IPS-18a (cell line): ENCODE results near the gene TROAP.
"Not testable (repeated sequence)": the region's sequence is repeated elsewhere in the genome, so short reads cannot be mapped to it uniquely, and the experiment has no call there.

Source experiments
- H3K27ac ChIP-seq: one replicate; pipeline ENCODE4 v1.5.1; 2013; ENCODE audit warnings: low read length
- H3K27me3 ChIP-seq: one replicate; pipeline ENCODE4 v1.6.1; 2013; ENCODE audit warnings: mild to moderate bottlenecking, low read length; ENCODE audit not compliant: control insufficient read depth, insufficient read depth
- H3K36me3 ChIP-seq: one replicate; pipeline ENCODE4 v1.6.1; 2013; ENCODE audit warnings: low read depth, low read length; ENCODE audit not compliant: control insufficient read depth
- H3K4me1 ChIP-seq: one replicate; pipeline ENCODE4 v1.6.1; 2013; ENCODE audit warnings: low read depth, low read length; ENCODE audit not compliant: control insufficient read depth
- H3K4me3 ChIP-seq: one replicate; pipeline ENCODE4 v1.5.1; 2013; ENCODE audit warnings: low read length
- H3K9ac ChIP-seq: one replicate; pipeline ENCODE4 v1.6.1; 2013; ENCODE audit warnings: mild to moderate bottlenecking, low read length, moderate library complexity
- H3K9me3 ChIP-seq: one replicate; pipeline ENCODE4 v1.6.1; 2013; ENCODE audit warnings: low read depth, low read length; ENCODE audit not compliant: control insufficient read depth

Gene TROAP

DNA sequence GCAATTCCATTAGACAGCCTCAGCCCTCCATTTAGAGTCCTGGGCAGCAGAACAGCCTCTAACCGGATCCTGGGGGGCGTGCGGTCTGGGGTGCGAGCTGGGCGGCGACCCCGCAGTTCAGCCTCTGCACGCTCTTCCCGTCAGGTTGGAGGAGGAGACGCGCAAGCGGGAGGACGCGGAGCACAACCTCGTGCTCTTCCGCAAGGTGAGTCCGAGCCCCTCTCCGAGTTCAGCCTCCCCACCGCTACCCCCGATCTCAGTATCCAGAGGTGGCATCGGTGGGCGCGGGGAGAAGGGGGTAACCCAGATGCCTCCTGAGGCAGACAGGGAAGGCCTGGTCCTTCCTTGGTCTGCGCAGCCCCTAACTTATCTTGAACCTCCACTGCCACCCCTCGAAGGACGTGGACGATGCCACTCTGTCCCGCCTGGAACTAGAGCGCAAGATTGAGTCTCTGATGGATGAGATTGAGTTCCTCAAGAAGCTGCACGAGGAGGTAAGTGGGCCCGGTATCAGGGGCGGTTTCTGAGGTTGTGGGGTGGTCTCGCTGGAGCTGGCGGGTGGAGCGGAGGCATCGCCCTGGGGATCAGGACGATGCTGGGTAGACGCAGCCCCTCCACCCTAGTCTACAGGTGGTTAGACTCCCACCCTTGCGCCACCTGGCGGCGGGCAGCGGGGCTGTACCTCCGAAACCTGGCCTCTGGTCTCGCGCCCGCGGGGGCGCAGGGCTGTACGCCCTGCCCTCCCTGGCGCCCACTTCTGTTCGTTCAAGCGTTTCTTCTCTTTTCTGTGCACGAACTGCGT lies 26.8 kb upstream of the TROAP start:
- H3K4me1 ChIP-seq = peaks cover 14% of the 10 kb centered on the region
- H3K4me3 ChIP-seq = peak overlapping the region; percentile 46
- H3K36me3 ChIP-seq = no peaks in the 10 kb centered on the region
- H3K9me3 ChIP-seq = no peaks in the 10 kb centered on the region
- H3K9ac ChIP-seq = no peak overlapping the region
- H3K27ac ChIP-seq = no peak overlapping the region
- H3K27me3 ChIP-seq = peaks cover 74% of the 10 kb centered on the region

DNA sequence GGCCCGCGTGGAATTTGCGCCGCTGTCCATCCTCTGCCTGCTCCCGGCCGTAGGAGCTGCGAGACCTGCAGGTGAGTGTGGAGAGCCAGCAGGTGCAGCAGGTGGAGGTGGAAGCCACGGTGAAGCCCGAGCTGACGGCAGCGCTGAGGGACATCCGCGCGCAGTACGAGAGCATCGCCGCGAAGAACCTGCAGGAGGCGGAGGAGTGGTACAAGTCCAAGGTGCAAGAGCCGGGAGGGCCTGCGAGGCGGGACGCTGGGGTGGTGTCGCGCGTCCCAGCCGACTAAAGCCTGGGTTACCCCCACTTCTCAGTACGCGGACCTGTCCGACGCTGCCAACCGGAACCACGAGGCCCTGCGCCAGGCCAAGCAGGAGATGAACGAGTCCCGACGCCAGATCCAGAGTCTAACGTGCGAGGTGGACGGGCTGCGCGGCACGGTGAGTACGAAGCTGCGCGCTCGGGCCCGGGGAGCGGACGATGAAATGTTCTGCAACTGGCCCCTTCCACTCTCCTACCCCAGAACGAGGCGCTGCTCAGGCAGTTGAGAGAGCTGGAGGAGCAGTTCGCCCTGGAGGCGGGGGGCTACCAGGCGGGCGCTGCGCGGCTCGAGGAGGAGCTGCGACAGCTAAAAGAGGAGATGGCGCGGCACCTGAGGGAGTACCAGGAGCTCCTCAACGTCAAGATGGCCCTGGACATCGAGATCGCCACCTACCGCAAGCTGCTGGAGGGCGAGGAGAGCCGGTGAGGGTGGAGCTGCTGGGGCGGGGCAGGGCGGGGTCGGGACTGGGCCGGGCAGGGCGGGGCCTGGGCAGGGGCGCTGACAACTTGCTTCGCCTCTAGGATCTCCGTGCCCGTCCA lies 26.0 kb upstream of the TROAP start:
- no peaks in the 10 kb centered on the region for H3K9me3 ChIP-seq
- peaks cover 75% of the 10 kb centered on the region for H3K27me3 ChIP-seq
- H3K9ac ChIP-seq = no peak overlapping the region
- H3K27ac ChIP-seq = no peak overlapping the region
- peak overlapping the region; percentile 48 for H3K4me3 ChIP-seq
- peaks cover 14% of the 10 kb centered on the region for H3K4me1 ChIP-seq
- no peaks in the 10 kb centered on the region for H3K36me3 ChIP-seq

- H3K27me3 ChIP-seq = peaks cover 69% of the 10 kb centered on the region
- peak overlapping the region; percentile 48 for H3K4me3 ChIP-seq
- H3K9ac ChIP-seq = no peak overlapping the region
- H3K36me3 ChIP-seq = no peaks in the 10 kb centered on the region
- H3K9me3 ChIP-seq = no peaks in the 10 kb centered on the region
- H3K4me1 ChIP-seq = peaks cover 14% of the 10 kb centered on the region
- H3K27ac ChIP-seq = no peak overlapping the region
Measured at GRCh38 chr12:49297695-49298060, 25.4 kb upstream of the TROAP start.

GRCh38 chr12:49298160-49298559 lies 24.9 kb upstream of the TROAP start:
- peaks cover 64% of the 10 kb centered on the region for H3K27me3 ChIP-seq
- no peaks in the 10 kb centered on the region for H3K36me3 ChIP-seq
- H3K9ac ChIP-seq = no peak overlapping the region
- H3K9me3 ChIP-seq = no peaks in the 10 kb centered on the region
- H3K4me3 ChIP-seq = no peak overlapping the region
- no peak overlapping the region for H3K27ac ChIP-seq
- peaks cover 11% of the 10 kb centered on the region for H3K4me1 ChIP-seq

DNA sequence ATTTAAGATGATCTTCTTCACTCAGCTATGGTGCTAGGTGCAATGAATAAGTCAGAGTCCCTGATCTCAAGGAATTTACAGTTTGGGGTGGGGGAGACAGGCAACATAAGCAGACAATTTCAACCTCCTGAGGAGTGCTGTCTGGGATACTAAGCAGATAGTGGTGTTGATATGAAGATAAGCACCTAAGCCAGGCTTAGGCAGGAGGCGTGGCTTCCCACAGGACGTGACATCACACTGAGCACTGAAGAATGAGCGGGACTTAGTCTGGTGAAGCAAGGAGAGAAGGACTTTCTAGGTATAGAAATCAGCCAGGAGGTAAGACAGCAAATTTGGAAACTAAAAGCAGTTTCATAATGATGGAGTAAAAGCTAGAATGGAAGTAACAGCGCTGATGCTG lies 21.3 kb upstream of the TROAP start:
- H3K4me1 ChIP-seq = peaks cover 4% of the 10 kb centered on the region
- H3K27ac ChIP-seq = no peak overlapping the region
- no peak overlapping the region for H3K9ac ChIP-seq
- no peak overlapping the region for H3K4me3 ChIP-seq
- peaks cover 28% of the 10 kb centered on the region for H3K27me3 ChIP-seq
- H3K36me3 ChIP-seq = no peaks in the 10 kb centered on the region
- no peaks in the 10 kb centered on the region for H3K9me3 ChIP-seq

DNA sequence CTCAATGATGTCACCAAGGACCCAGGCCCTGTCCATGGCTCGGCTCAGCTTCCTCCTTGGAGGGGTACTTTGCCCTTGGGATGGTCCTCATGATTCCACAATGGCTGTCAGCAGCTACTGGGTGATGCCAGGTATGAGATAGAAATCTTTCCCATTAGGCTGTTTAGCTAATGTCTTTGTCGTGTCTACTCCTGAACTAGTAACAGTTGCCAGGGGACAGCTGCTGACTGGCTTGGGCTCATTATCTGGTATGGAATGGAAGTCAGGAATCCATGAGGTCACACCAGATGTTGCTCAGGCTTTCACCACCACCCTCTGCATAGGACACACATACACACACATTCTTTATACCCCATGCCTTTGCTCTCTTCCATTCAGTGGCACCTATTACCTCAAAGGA lies 18.9 kb upstream of the TROAP start:
- no peak overlapping the region for H3K27ac ChIP-seq

GRCh38 chr12:49305762-49306510 lies 17.1 kb upstream of the TROAP start:
- Histone ChIP-seq H3K36me3 (no peaks in the 10 kb centered on the region), H3K4me1 (no peaks in the 10 kb centered on the region), H3K9me3 (no peaks in the 10 kb centered on the region), H3K27ac (no peak overlapping the region), H3K4me3 (no peak overlapping the region), H3K27me3 (peaks cover 5% of the 10 kb centered on the region), H3K9ac (no peak overlapping the region)

More for the DNA sequence above, 18.9 kb upstream of the TROAP start:
- Histone ChIP-seq H3K4me1 (no peaks in the 10 kb centered on the region), H3K36me3 (no peaks in the 10 kb centered on the region), H3K9ac (no peak overlapping the region), H3K9me3 (no peaks in the 10 kb centered on the region), H3K27me3 (peaks cover 5% of the 10 kb centered on the region), H3K4me3 (no peak overlapping the region)

GRCh38 chr12:49309386-49309785 lies 13.7 kb upstream of the TROAP start:
- H3K36me3 ChIP-seq = no peaks in the 10 kb centered on the region
- no peaks in the 10 kb centered on the region for H3K27me3 ChIP-seq
- no peaks in the 10 kb centered on the region for H3K9me3 ChIP-seq
- no peak overlapping the region for H3K27ac ChIP-seq
- no peak overlapping the region for H3K9ac ChIP-seq
- H3K4me1 ChIP-seq = no peaks in the 10 kb centered on the region
- H3K4me3 ChIP-seq = no peak overlapping the region

- not testable (repeated sequence) for H3K9ac ChIP-seq, H3K4me1 ChIP-seq, H3K36me3 ChIP-seq, H3K27ac ChIP-seq, H3K27me3 ChIP-seq, H3K9me3 ChIP-seq, H3K4me3 ChIP-seq
Measured at GRCh38 chr12:49310451-49311000, 12.5 kb upstream of the TROAP start.

- no peak overlapping the region for H3K4me3 ChIP-seq
- H3K9ac ChIP-seq = no peak overlapping the region
- peaks cover under 1% of the 10 kb centered on the region for H3K27me3 ChIP-seq
- no peaks in the 10 kb centered on the region for H3K36me3 ChIP-seq
- H3K27ac ChIP-seq = no peak overlapping the region
- no peaks in the 10 kb centered on the region for H3K9me3 ChIP-seq
- no peaks in the 10 kb centered on the region for H3K4me1 ChIP-seq
Measured at GRCh38 chr12:49314811-49315210, 8.2 kb upstream of the TROAP start.

- not testable (repeated sequence) for H3K4me3 ChIP-seq, H3K9ac ChIP-seq, H3K27me3 ChIP-seq, H3K27ac ChIP-seq, H3K4me1 ChIP-seq, H3K36me3 ChIP-seq, H3K9me3 ChIP-seq
Measured at GRCh38 chr12:49317118-49317517, 5.9 kb upstream of the TROAP start.
